Sigmoid colon (tissue), 4 donors: ENCODE data around the gene KIF1A.

ENCODE experiments used
- EP300 ChIP-seq, 4 donors: sonication (generic); formaldehyde crosslinking; IDR thresholded peaks; one replicate each; pipeline ENCODE4 v1.6.1; 2017; ENCODE audit warnings: antibody characterized with exemption in 4 of 4
- POLR2A ChIP-seq, 2 donors: fragments of 450-650 bp; IDR thresholded peaks; one replicate each; pipeline ENCODE4 v1.6.1; 2016; ENCODE audit warnings: antibody characterized with exemption in 2 of 2, mild to moderate bottlenecking in 2 of 2, moderate library complexity in 2 of 2
- POLR2AphosphoS5 ChIP-seq, 4 donors: sonication (generic); formaldehyde crosslinking; IDR thresholded peaks; one replicate each; pipeline ENCODE4 v1.6.1; 2017; ENCODE audit warnings: antibody characterized with exemption in 4 of 4
- TF ChIP-seq, protein P1 (sequence below), 4 experiments: fragments of 450-650 bp in 3 of 4; fragments of 200-600 bp in 1 of 4; IDR thresholded peaks; one replicate each; pipeline ENCODE4 v1.5.1; 2016 to 2019; ENCODE audit warnings: antibody characterized with exemption in 4 of 4, mild to moderate bottlenecking in 3 of 4, moderate library complexity in 2 of 4

DNA sequence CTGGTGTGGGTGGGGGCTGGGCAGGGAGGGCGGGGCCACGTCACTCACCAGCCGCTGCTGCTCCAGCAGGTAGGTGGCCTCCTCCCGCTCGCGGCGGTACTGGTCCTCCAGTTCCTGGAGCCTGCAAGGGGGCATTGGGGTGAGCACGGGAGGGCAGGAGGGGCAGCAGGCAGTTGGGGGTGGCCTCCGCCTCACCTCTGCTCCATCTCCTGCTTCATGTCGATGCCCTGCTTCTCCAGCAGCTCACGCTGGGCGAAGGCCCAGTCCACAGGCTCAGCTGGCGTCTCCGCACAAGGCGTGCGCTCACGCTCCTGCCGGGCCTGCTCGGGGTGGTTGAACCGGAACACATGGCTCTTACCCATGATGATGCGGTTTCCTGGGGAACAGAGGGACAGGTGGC lies 57.0 kb downstream of the KIF1A start:
- TF ChIP-seq, protein P1, sequence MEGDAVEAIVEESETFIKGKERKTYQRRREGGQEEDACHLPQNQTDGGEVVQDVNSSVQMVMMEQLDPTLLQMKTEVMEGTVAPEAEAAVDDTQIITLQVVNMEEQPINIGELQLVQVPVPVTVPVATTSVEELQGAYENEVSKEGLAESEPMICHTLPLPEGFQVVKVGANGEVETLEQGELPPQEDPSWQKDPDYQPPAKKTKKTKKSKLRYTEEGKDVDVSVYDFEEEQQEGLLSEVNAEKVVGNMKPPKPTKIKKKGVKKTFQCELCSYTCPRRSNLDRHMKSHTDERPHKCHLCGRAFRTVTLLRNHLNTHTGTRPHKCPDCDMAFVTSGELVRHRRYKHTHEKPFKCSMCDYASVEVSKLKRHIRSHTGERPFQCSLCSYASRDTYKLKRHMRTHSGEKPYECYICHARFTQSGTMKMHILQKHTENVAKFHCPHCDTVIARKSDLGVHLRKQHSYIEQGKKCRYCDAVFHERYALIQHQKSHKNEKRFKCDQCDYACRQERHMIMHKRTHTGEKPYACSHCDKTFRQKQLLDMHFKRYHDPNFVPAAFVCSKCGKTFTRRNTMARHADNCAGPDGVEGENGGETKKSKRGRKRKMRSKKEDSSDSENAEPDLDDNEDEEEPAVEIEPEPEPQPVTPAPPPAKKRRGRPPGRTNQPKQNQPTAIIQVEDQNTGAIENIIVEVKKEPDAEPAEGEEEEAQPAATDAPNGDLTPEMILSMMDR (IDR thresholded peaks at IDR 0.05) = no peak
- TF ChIP-seq EP300 (IDR thresholded peaks at IDR 0.05) (no peak), POLR2A (IDR thresholded peaks at IDR 0.05) (no peak), POLR2AphosphoS5 (IDR thresholded peaks at IDR 0.05) (no peak)
